ENCODE measurements around the gene MMD2.

DNA sequence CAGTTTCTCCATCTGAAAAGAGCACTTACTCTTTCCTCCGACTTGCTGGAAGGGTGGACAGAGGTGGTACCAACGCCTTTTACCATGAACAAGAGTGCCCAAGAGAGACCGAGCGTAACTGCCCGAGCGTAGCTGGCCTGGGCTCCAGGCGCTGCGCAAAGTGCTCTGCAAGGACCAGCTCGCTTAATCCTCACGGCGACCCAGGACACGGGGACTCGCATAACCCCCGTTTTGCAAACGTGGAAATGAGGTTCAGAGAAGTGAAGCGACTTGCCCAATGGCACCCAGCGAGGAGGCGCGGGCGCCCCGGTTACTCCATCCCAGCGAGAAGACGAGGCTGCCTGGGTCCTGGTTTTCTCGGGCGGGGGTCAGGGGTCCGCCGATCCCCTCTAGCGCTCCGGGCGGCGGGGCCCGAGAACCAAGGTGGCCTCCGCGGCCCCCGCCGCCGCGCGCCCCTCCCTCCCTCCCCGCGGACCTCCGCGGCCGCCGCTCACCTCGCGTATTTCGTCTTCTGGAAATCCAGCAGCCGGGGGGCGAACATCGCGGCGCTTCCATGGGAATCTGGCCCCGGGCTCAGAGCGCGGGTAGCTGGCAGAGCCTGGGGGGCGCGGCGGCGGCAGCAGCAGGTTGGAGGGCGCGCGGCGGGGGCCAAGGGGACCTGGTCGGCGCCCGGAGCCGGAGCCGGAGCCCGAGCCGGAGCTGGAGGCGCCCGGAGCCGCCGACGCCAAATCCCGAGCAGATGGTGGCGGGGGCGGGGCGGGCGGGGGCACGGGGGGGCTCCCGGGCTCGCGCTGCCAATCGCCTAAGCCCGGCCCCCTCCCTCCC lies at the start of gene MMD2:
- TF ChIP-seq, protein P1, sequence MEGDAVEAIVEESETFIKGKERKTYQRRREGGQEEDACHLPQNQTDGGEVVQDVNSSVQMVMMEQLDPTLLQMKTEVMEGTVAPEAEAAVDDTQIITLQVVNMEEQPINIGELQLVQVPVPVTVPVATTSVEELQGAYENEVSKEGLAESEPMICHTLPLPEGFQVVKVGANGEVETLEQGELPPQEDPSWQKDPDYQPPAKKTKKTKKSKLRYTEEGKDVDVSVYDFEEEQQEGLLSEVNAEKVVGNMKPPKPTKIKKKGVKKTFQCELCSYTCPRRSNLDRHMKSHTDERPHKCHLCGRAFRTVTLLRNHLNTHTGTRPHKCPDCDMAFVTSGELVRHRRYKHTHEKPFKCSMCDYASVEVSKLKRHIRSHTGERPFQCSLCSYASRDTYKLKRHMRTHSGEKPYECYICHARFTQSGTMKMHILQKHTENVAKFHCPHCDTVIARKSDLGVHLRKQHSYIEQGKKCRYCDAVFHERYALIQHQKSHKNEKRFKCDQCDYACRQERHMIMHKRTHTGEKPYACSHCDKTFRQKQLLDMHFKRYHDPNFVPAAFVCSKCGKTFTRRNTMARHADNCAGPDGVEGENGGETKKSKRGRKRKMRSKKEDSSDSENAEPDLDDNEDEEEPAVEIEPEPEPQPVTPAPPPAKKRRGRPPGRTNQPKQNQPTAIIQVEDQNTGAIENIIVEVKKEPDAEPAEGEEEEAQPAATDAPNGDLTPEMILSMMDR (conservative IDR thresholded peaks at IDR 0.05; ENCODE audit: low read depth in 2 of 2) = no peak
- TF ChIP-seq POLR2AphosphoS5 (IDR thresholded peaks at IDR 0.05; ENCODE audit: low read depth) (no peak), EZH2 (IDR thresholded peaks at IDR 0.05; ENCODE audit: low read depth, unreplicated experiment) (no peak)

Data from GM23338 (cell line).